MM.1S (cell line): ENCODE measurements around the gene FGD1.

ENCODE experiments used
- DNase-seq: peaks from one replicate; pipeline ENCODE4 v3.0.0-alpha.2; 2015
- H2AFZ ChIP-seq: fragments of 300-600 bp; sonication (generic); 2 replicates; pipeline ENCODE4 v1.6.0; 2016; ENCODE audit warnings: antibody characterized with exemption, low read length
- H3F3A ChIP-seq: fragments of 300-600 bp; sonication (generic); 2 replicates; pipeline ENCODE4 v1.6.1; 2016; ENCODE audit warnings: mild to moderate bottlenecking, antibody characterized with exemption, low read length, moderate library complexity, mixed read lengths; ENCODE audit not compliant: insufficient read depth
- H3K27ac ChIP-seq: fragments of 300-600 bp; sonication (generic); 2 replicates; pipeline ENCODE4 v1.5.1; 2016; ENCODE audit warnings: mild to moderate bottlenecking, low read length
- H3K27me3 ChIP-seq: fragments of 300-600 bp; sonication (generic); replicated peaks from 2 replicates; pipeline ENCODE4 v1.6.0; 2016; ENCODE audit warnings: low read length; ENCODE audit not compliant: insufficient read depth
- H3K36me3 ChIP-seq: fragments of 300-600 bp; sonication (generic); replicated peaks from 2 replicates; pipeline ENCODE4 v1.6.1; 2016; ENCODE audit warnings: mild to moderate bottlenecking, low read length, mixed read lengths; ENCODE audit not compliant: insufficient read depth
- H3K4me1 ChIP-seq: fragments of 300-600 bp; sonication (generic); 2 replicates; pipeline ENCODE4 v1.6.1; 2016; ENCODE audit warnings: low read length, mixed read lengths
- H3K4me2 ChIP-seq: fragments of 300-600 bp; sonication (generic); 2 replicates; pipeline ENCODE4 v1.6.0; 2016; ENCODE audit warnings: low read depth, low read length
- H3K4me3 ChIP-seq: fragments of 300-600 bp; sonication (generic); 2 replicates; pipeline ENCODE4 v1.5.1; 2016; ENCODE audit warnings: low read length, mixed read lengths
- H3K79me2 ChIP-seq: fragments of 300-600 bp; sonication (generic); 2 replicates; pipeline ENCODE4 v1.6.1; 2016; ENCODE audit warnings: mixed run types, low read length, mixed read lengths
- H3K9ac ChIP-seq: fragments of 300-600 bp; sonication (generic); 2 replicates; pipeline ENCODE4 v1.6.1; 2016; ENCODE audit warnings: low read length, mixed read lengths
- H3K9me2 ChIP-seq: fragments of 300-600 bp; sonication (generic); replicated peaks from 2 replicates; pipeline ENCODE4 v1.6.1; 2016; ENCODE audit warnings: mild to moderate bottlenecking, low read length, mixed read lengths; ENCODE audit not compliant: insufficient read depth
- H3K9me3 ChIP-seq: fragments of 300-600 bp; sonication (generic); replicated peaks from 2 replicates; pipeline ENCODE4 v1.6.1; 2016; ENCODE audit warnings: mild to moderate bottlenecking, low read length, mixed read lengths; ENCODE audit not compliant: insufficient read depth
- H4K20me1 ChIP-seq: fragments of 300-600 bp; sonication (generic); 2 replicates; pipeline ENCODE4 v1.6.1; 2016; ENCODE audit warnings: mild to moderate bottlenecking, low read length, moderate library complexity, mixed read lengths; ENCODE audit not compliant: insufficient read depth
- CTCF ChIP-seq: fragments of 300-600 bp; sonication (generic); IDR thresholded peaks from 2 replicates; pipeline ENCODE4 v1.5.1; 2016; ENCODE audit warnings: antibody characterized with exemption, low read length, mixed read lengths
- EZH2 ChIP-seq: fragments of 300-600 bp; sonication (generic); optimal IDR thresholded peaks from 2 replicates; pipeline ENCODE3; 2017; ENCODE audit warnings: low read depth, mild to moderate bottlenecking, antibody characterized with exemption, low read length, mixed read lengths
- EZH2phosphoT487 ChIP-seq: fragments of 300-600 bp; sonication (generic); IDR thresholded peaks from 2 replicates; pipeline ENCODE4 v1.6.1; 2018; ENCODE audit warnings: antibody characterized with exemption, low read length

FGD1 gene

GRCh38 chrX:54442790-54443189 is 53.2 kb downstream of the FGD1 start:
- no peaks in the 10 kb centered on the region for H3K9me3 ChIP-seq
- H2AFZ ChIP-seq: no peak overlapping the region
- no peak overlapping the region for H3K27ac ChIP-seq
- H3K36me3 ChIP-seq: no peaks in the 10 kb centered on the region
- no peaks in the 10 kb centered on the region for H3F3A ChIP-seq
- no peaks in the 10 kb centered on the region for H4K20me1 ChIP-seq
- DNase-seq: no peak
- H3K4me3 ChIP-seq: no peak overlapping the region
- H3K27me3 ChIP-seq: no peaks in the 10 kb centered on the region
- no peaks in the 10 kb centered on the region; the same call in none of the 2 replicates for H3K4me1 ChIP-seq
- no peak overlapping the region for H3K4me2 ChIP-seq
- no peak overlapping the region for H3K9ac ChIP-seq
- H3K9me2 ChIP-seq: no peaks in the 10 kb centered on the region
- H3K79me2 ChIP-seq: peaks cover 28% of the 10 kb centered on the region
- TF ChIP-seq EZH2phosphoT487 (no peak), CTCF (no peak), EZH2 (no peak)

GRCh38 chrX:54439960-54440871 is 55.8 kb downstream of the FGD1 start, which contains the start of gene TSR2:
TSR2 (plus strand) TSS chrX:54440404; CDS start chrX:54440422, 18 bp downstream.
- H3F3A ChIP-seq: no peaks in the 10 kb centered on the region
- no peaks in the 10 kb centered on the region for H4K20me1 ChIP-seq
- H3K36me3 ChIP-seq: no peaks in the 10 kb centered on the region
- peak within 1 kb of the TSS; percentile 77 for H3K9ac ChIP-seq
- H3K9me2 ChIP-seq: no peaks in the 10 kb centered on the region
- H3K9me3 ChIP-seq: no peaks in the 10 kb centered on the region
- peaks cover 28% of the 10 kb centered on the region for H3K79me2 ChIP-seq
- no peaks in the 10 kb centered on the region for H3K27me3 ChIP-seq
- H2AFZ ChIP-seq: peak within 1 kb of the TSS; percentile 83
- peak within 1 kb of the TSS; percentile 80 for H3K4me3 ChIP-seq
- H3K27ac ChIP-seq: no peak within 1 kb of the TSS
- no peaks in the 10 kb centered on the region; the same call in none of the 2 replicates for H3K4me1 ChIP-seq
- TF ChIP-seq EZH2phosphoT487 (no peak), EZH2 (no peak), CTCF (no peak)
- peak; percentile 84 for DNase-seq
- H3K4me2 ChIP-seq: peak within 1 kb of the TSS; percentile 38; the same call in 1 of the 2 replicates

GRCh38 chrX:54435121-54435520 is 60.9 kb downstream of the FGD1 start:
- Histone ChIP-seq H3K9ac (no peak overlapping the region), H3K36me3 (no peaks in the 10 kb centered on the region), H3K4me3 (no peak overlapping the region), H3K27ac (no peak overlapping the region), H2AFZ (no peak overlapping the region), H3K27me3 (no peaks in the 10 kb centered on the region), H4K20me1 (no peaks in the 10 kb centered on the region), H3K79me2 (peaks cover under 1% of the 10 kb centered on the region; the same call in 1 of the 2 replicates), H3F3A (no peaks in the 10 kb centered on the region), H3K4me2 (no peak overlapping the region), H3K9me2 (no peaks in the 10 kb centered on the region), H3K9me3 (no peaks in the 10 kb centered on the region), H3K4me1 (no peaks in the 10 kb centered on the region)
- DNase-seq: no peak
- TF ChIP-seq EZH2phosphoT487: no peak
- TF ChIP-seq EZH2: no peak
- TF ChIP-seq CTCF: no peak
